Karpas-422 (cell line): Measurements from ENCODE around the gene GID8. TPM values are rescaled to one million over a fixed set of nuclear protein-coding genes. Genes with fewer than 3 reads are reported as not detected.

ENCODE experiments used
- DNase-seq: peaks from one replicate; pipeline ENCODE4 v3.0.0-alpha.2; 2015
- H2AFZ ChIP-seq: fragments of 200-600 bp; sonication (generic); 2 replicates; pipeline ENCODE4 v1.6.1; 2014; ENCODE audit warnings: antibody characterized with exemption, low read length, mixed read lengths
- H3K27ac ChIP-seq: fragments of 200-600 bp; sonication (generic); 2 replicates; pipeline ENCODE4 v1.5.1; 2014; ENCODE audit warnings: mild to moderate bottlenecking, low read length, moderate library complexity
- H3K27me3 ChIP-seq: fragments of 200-600 bp; sonication (generic); 2 replicates; pipeline ENCODE4 v1.6.1; 2014; ENCODE audit warnings: low read length, mixed read lengths
- H3K36me3 ChIP-seq: fragments of 200-600 bp; sonication (generic); 2 replicates; pipeline ENCODE4 v1.6.1; 2014; ENCODE audit warnings: low read length, mixed read lengths; ENCODE audit not compliant: insufficient read depth
- H3K4me1 ChIP-seq: fragments of 200-600 bp; sonication (generic); 2 replicates; pipeline ENCODE4 v1.6.1; 2014; ENCODE audit warnings: mild to moderate bottlenecking, low read length, mixed read lengths
- H3K4me2 ChIP-seq: fragments of 200-600 bp; sonication (generic); 2 replicates; pipeline ENCODE4 v1.6.1; 2014; ENCODE audit warnings: low read length, low read depth, mild to moderate bottlenecking; ENCODE audit not compliant: poor library complexity, severe bottlenecking
- H3K4me3 ChIP-seq: fragments of 200-600 bp; sonication (generic); 2 replicates; pipeline ENCODE4 v1.5.1; 2014; ENCODE audit warnings: mild to moderate bottlenecking, antibody characterized with exemption, low read length, mixed read lengths
- H3K79me2 ChIP-seq: fragments of 200-600 bp; sonication (generic); 2 replicates; pipeline ENCODE4 v1.6.1; 2014; ENCODE audit warnings: mild to moderate bottlenecking, low read length, mixed read lengths
- H3K9ac ChIP-seq: fragments of 200-600 bp; sonication (generic); 2 replicates; pipeline ENCODE4 v1.6.0; 2014; ENCODE audit warnings: low read length
- H3K9me2 ChIP-seq: fragments of 200-600 bp; sonication (generic), shearing (Covaris generic); replicated peaks from 2 replicates; pipeline ENCODE4 v1.6.0; 2014; ENCODE audit warnings: mild to moderate bottlenecking, low read length, moderate library complexity; ENCODE audit not compliant: insufficient read depth
- H3K9me3 ChIP-seq: fragments of 300-700, 200-600 bp; sonication (generic); 2 replicates; pipeline ENCODE4 v1.6.1; 2014; ENCODE audit warnings: low read length, mixed read lengths
- H4K20me1 ChIP-seq: fragments of 200-600 bp; sonication (generic); 2 replicates; pipeline ENCODE4 v1.6.1; 2014; ENCODE audit warnings: mild to moderate bottlenecking, antibody characterized with exemption, low read length, low read depth; ENCODE audit not compliant: insufficient read depth
- total RNA-seq: library from RNA; depleted of rRNA; stranded (reverse); fragments of >200 nt; shearing (Covaris generic); gene quantifications from 2 replicates; pipeline ENCODE4 v1.2.3, GENCODE V29; 2014; ENCODE audit warnings: low replicate concordance

GID8 gene
- total RNA-seq, 1 experiment from 2014 or later, result 31.3 TPM

GRCh38 chr20:62991196-62991807 is 53.4 kb downstream of the GID8 start:
- Histone ChIP-seq H2AFZ (no peak overlapping the region), H3K9me3 (no peaks in the 10 kb centered on the region), H3K4me1 (no peaks in the 10 kb centered on the region), H3K36me3 (no peaks in the 10 kb centered on the region), H3K27me3 (no peaks in the 10 kb centered on the region), H3K27ac (no peak overlapping the region), H3K9ac (no peak overlapping the region), H4K20me1 (no peaks in the 10 kb centered on the region), H3K9me2 (no peaks in the 10 kb centered on the region), H3K79me2 (no peaks in the 10 kb centered on the region), H3K4me3 (no peak overlapping the region), H3K4me2 (no peak overlapping the region)
- no peak for DNase-seq

- H3K9ac ChIP-seq, result no peak overlapping the region
- no peak overlapping the region for H2AFZ ChIP-seq
- H3K4me2 ChIP-seq, result no peak overlapping the region
- no peaks in the 10 kb centered on the region for H3K36me3 ChIP-seq
- DNase-seq, result no peak
- no peaks in the 10 kb centered on the region for H4K20me1 ChIP-seq
- no peaks in the 10 kb centered on the region for H3K9me3 ChIP-seq
- H3K79me2 ChIP-seq, result no peaks in the 10 kb centered on the region
- no peak overlapping the region for H3K27ac ChIP-seq
- H3K27me3 ChIP-seq, result no peaks in the 10 kb centered on the region
- H3K9me2 ChIP-seq, result no peaks in the 10 kb centered on the region
- H3K4me3 ChIP-seq, result no peak overlapping the region
- no peaks in the 10 kb centered on the region for H3K4me1 ChIP-seq
These were observed 53.9 kb downstream of the GID8 start for GRCh38 chr20:62991863-62992262.

GRCh38 chr20:62993856-62994494 is 56.0 kb downstream of the GID8 start:
- no peak for DNase-seq
- Histone ChIP-seq H3K36me3 (no peaks in the 10 kb centered on the region), H3K4me3 (no peak overlapping the region), H3K9ac (no peak overlapping the region), H3K9me2 (no peaks in the 10 kb centered on the region), H3K4me1 (no peaks in the 10 kb centered on the region), H3K4me2 (no peak overlapping the region), H3K79me2 (no peaks in the 10 kb centered on the region), H4K20me1 (no peaks in the 10 kb centered on the region), H3K9me3 (no peaks in the 10 kb centered on the region), H2AFZ (no peak overlapping the region), H3K27me3 (no peaks in the 10 kb centered on the region), H3K27ac (no peak overlapping the region)

- Histone ChIP-seq H3K27ac (no peak overlapping the region), H3K4me2 (no peak overlapping the region), H3K9ac (no peak overlapping the region), H3K9me2 (no peaks in the 10 kb centered on the region), H3K27me3 (no peaks in the 10 kb centered on the region), H3K9me3 (no peaks in the 10 kb centered on the region), H3K4me1 (no peaks in the 10 kb centered on the region), H2AFZ (no peak overlapping the region), H4K20me1 (0 out of 2 replicates have a peak, but pooled peaks cover 1% of the 10 kb centered on the region), H3K79me2 (no peaks in the 10 kb centered on the region), H3K36me3 (no peaks in the 10 kb centered on the region), H3K4me3 (no peak overlapping the region)
- DNase-seq, result no peak
These were observed 56.9 kb downstream of the GID8 start for GRCh38 chr20:62994869-62995281.

GRCh38 chr20:62995481-62995880 is 57.5 kb downstream of the GID8 start:
- no peak overlapping the region for H3K4me3 ChIP-seq
- no peak overlapping the region for H3K9ac ChIP-seq
- DNase-seq, result no peak
- no peak overlapping the region for H2AFZ ChIP-seq
- H3K4me2 ChIP-seq, result no peak overlapping the region
- H3K27ac ChIP-seq, result no peak overlapping the region
- H3K4me1 ChIP-seq, result peaks cover 3% of the 10 kb centered on the region; the same call in 1 of the 2 replicates
- no peaks in the 10 kb centered on the region for H3K9me3 ChIP-seq
- 0 out of 2 replicates have a peak, but pooled peaks cover 3% of the 10 kb centered on the region for H4K20me1 ChIP-seq
- H3K79me2 ChIP-seq, result no peaks in the 10 kb centered on the region
- H3K9me2 ChIP-seq, result no peaks in the 10 kb centered on the region
- no peaks in the 10 kb centered on the region for H3K27me3 ChIP-seq
- H3K36me3 ChIP-seq, result no peaks in the 10 kb centered on the region

GRCh38 chr20:62995898-62996595 is 58.1 kb downstream of the GID8 start:
- Histone ChIP-seq H3K27me3 (no peaks in the 10 kb centered on the region), H2AFZ (no peak overlapping the region), H3K36me3 (no peaks in the 10 kb centered on the region)

GRCh38 chr20:62996596-62996982 is 58.6 kb downstream of the GID8 start:
- Histone ChIP-seq H3K27me3 (no peaks in the 10 kb centered on the region), H3K36me3 (no peaks in the 10 kb centered on the region), H3K9ac (no peak overlapping the region), H4K20me1 (0 out of 2 replicates have a peak, but pooled peaks cover 3% of the 10 kb centered on the region), H3K4me3 (no peak overlapping the region), H3K27ac (no peak overlapping the region), H3K9me3 (no peaks in the 10 kb centered on the region), H3K79me2 (no peaks in the 10 kb centered on the region), H2AFZ (no peak overlapping the region), H3K9me2 (no peaks in the 10 kb centered on the region), H3K4me2 (no peak overlapping the region), H3K4me1 (peaks cover 4% of the 10 kb centered on the region; the same call in 1 of the 2 replicates)
- no peak for DNase-seq

More at GRCh38 chr20:62995898-62996595, 58.1 kb downstream of the GID8 start:
- DNase-seq, result no peak
- Histone ChIP-seq H4K20me1 (0 out of 2 replicates have a peak, but pooled peaks cover 3% of the 10 kb centered on the region), H3K9me3 (no peaks in the 10 kb centered on the region), H3K4me2 (no peak overlapping the region), H3K4me1 (peaks cover 4% of the 10 kb centered on the region; the same call in 1 of the 2 replicates), H3K9me2 (no peaks in the 10 kb centered on the region), H3K79me2 (no peaks in the 10 kb centered on the region), H3K4me3 (no peak overlapping the region), H3K27ac (no peak overlapping the region), H3K9ac (no peak overlapping the region)

GRCh38 chr20:62997417-62998035 is 59.6 kb downstream of the GID8 start:
- Histone ChIP-seq H3K9ac (no peak overlapping the region), H3K9me3 (no peaks in the 10 kb centered on the region), H3K27ac (no peak overlapping the region), H3K9me2 (no peaks in the 10 kb centered on the region), H3K36me3 (no peaks in the 10 kb centered on the region), H3K4me2 (no peak overlapping the region), H4K20me1 (0 out of 2 replicates have a peak, but pooled peaks cover 3% of the 10 kb centered on the region), H3K4me1 (peaks cover 4% of the 10 kb centered on the region; the same call in 1 of the 2 replicates), H3K79me2 (no peaks in the 10 kb centered on the region), H3K4me3 (no peak overlapping the region), H2AFZ (no peak overlapping the region), H3K27me3 (no peaks in the 10 kb centered on the region)
- no peak for DNase-seq
